GM12875 (cell line): Measurements from ENCODE around the gene TMPRSS11D.

Experiments used
- H3K4me3 ChIP-seq: one replicate; pipeline ENCODE4 v1.5.1; 2011; ENCODE audit warnings: low read depth, low read length, control low read depth
- TF ChIP-seq, protein P1 (sequence below): IDR thresholded peaks from 2 replicates; pipeline ENCODE4 v1.5.1; 2011; ENCODE audit warnings: low read depth, mild to moderate bottlenecking, control low read depth, inconsistent platforms, low read length, moderate library complexity, borderline replicate concordance; ENCODE audit not compliant: insufficient read depth

TMPRSS11D gene

GRCh38 chr4:67922697-67923096 is 38.9 kb upstream of the TMPRSS11D start:
- H3K4me3 ChIP-seq: no peak overlapping the region
- TF ChIP-seq, protein P1, sequence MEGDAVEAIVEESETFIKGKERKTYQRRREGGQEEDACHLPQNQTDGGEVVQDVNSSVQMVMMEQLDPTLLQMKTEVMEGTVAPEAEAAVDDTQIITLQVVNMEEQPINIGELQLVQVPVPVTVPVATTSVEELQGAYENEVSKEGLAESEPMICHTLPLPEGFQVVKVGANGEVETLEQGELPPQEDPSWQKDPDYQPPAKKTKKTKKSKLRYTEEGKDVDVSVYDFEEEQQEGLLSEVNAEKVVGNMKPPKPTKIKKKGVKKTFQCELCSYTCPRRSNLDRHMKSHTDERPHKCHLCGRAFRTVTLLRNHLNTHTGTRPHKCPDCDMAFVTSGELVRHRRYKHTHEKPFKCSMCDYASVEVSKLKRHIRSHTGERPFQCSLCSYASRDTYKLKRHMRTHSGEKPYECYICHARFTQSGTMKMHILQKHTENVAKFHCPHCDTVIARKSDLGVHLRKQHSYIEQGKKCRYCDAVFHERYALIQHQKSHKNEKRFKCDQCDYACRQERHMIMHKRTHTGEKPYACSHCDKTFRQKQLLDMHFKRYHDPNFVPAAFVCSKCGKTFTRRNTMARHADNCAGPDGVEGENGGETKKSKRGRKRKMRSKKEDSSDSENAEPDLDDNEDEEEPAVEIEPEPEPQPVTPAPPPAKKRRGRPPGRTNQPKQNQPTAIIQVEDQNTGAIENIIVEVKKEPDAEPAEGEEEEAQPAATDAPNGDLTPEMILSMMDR: no peak

- no peak overlapping the region for H3K4me3 ChIP-seq
- TF ChIP-seq, protein P1: 0 out of 2 replicates have a peak, but pooled peaks have one; percentile 19
These were observed 34.6 kb upstream of the TMPRSS11D start for GRCh38 chr4:67918428-67918827.

DNA sequence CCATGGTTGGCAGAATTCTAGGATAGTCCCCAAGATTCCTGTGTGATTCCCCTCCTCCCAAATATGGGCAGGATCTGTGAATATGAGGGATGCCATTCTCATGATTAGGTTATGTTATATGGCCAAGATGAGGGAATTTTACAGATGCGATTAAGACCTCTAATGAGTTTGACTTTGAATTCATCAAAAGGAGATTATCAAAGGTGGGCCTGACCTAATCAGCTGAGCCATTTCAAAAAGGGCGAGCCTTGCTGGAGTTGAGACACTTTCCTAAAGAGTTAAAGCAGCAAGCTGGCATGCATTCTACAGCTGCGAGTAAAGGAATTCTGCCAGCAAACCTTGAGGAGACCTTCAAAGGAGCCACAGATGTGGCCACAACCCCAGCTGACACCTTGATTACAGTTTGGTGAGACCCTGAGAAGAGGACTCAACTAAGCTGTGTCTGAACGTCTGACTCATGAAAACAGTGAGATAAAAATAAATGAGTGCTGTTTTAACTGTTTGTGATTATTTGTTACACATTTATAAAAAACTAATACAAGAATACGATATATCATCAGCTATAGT is 31.7 kb upstream of the TMPRSS11D start:
- TF ChIP-seq, protein P1: no peak
- H3K4me3 ChIP-seq: no peak overlapping the region

DNA sequence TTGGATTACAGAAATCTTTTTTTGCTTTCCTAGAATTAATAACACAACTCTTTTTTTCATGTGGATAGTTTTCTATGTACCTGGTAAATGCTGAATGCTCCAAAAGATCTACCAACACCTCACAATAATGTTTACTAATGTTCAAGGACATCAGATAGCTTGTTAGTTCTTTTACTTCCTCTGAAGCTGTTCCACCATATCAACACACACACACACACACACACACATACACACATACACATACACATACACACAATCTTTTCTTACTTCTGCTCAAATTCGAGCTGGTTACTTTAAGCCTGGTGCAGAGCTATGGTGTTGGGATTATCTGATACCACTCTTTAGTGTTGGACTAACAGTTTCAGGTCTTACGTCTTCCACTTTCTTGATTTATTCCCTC is 28.3 kb upstream of the TMPRSS11D start:
- no peak overlapping the region for H3K4me3 ChIP-seq
- TF ChIP-seq, protein P1: no peak

- TF ChIP-seq, protein P1: no peak
- H3K4me3 ChIP-seq: no peak overlapping the region
These were observed 27.8 kb upstream of the TMPRSS11D start for GRCh38 chr4:67911638-67912037.

GRCh38 chr4:67911141-67911540 is 27.3 kb upstream of the TMPRSS11D start:
- TF ChIP-seq, protein P1: no peak
- H3K4me3 ChIP-seq: no peak overlapping the region

- TF ChIP-seq, protein P1: no peak
These were observed 26.7 kb upstream of the TMPRSS11D start for GRCh38 chr4:67910585-67910905.

More at GRCh38 chr4:67910585-67910905, 26.7 kb upstream of the TMPRSS11D start:
- no peak overlapping the region for H3K4me3 ChIP-seq
